Activated CD4-positive, alpha-beta T cell treated with anti-CD3 and anti-CD28 coated beads for 4 hours (primary cell): ENCODE measurements around the gene IFNLR1.

Experiments
- DNase-seq, 2 donors: peaks; one replicate each; pipeline ENCODE4 v3.0.0-alpha.2; 2020

Gene IFNLR1

GRCh38 chr1:24175033-24175755 is 11.9 kb downstream of the IFNLR1 start:
- DNase-seq = no peak

- DNase-seq = no peak
These were observed 13.2 kb downstream of the IFNLR1 start for GRCh38 chr1:24173638-24174575.

DNA sequence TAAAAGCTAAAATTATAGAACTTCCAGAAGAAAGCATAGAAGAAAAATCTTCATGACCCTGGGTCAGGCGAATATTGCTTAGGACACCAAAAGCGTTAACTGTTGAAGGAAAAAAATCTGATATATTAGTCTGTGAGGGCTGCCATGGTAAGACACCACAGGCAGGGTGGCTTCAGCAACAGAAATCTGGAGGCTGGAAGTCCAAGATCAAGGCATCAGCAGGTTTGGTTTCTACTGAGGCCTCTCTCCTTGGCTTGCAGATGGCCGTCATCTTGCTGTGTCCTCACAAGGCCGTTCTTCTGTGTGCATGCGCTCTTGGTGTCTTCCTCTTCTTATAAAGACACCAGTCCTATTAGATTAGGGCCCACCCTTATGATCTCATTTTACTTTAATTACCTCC is 14.5 kb downstream of the IFNLR1 start:
- DNase-seq = no peak

DNA sequence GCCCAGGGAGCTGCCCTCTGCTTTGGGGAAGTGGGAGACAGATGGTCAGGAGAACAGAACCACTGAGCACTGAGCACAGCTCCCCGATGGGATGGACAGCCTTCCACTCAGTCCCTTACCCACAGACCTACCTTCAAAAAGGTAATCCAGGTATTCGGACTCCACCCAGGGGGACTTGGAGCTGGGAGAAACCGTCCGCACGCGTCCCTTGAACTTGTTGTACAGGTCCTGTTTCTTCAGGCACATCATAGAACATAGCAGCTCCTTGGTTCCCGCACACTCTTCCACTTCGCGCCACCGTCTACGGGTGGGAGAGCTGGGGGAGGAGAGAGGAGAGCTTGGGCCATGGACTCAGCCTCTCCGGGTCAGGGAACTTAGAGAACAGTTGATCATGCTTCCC is 17.8 kb downstream of the IFNLR1 start:
- DNase-seq = no peak

- no peak for DNase-seq
These were observed 18.8 kb downstream of the IFNLR1 start for GRCh38 chr1:24168245-24168644.

GRCh38 chr1:24167008-24167407 is 20.1 kb downstream of the IFNLR1 start:
- DNase-seq = no peak

- no peak for DNase-seq
These were observed 21.6 kb downstream of the IFNLR1 start for GRCh38 chr1:24165500-24165899.

DNA sequence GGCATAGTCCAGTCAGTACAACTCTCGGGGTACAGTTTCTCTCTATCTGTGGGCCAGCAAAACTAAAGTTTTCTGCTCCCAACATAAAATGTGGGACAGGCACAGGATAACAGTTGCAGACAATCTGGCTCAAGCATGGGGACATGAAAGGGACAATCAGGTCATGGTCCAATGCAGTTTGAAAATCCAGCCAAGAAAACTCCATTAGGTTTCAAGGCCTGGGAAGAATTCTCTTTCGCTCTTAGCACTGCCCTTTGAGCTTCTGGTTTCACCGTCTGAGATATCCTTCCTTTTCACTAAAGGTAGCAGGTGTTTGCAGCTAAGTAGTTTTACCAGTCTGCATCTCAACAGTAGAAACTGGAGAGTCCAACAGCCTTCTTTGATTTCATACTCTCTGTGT is 23.1 kb downstream of the IFNLR1 start:
- no peak for DNase-seq

DNA sequence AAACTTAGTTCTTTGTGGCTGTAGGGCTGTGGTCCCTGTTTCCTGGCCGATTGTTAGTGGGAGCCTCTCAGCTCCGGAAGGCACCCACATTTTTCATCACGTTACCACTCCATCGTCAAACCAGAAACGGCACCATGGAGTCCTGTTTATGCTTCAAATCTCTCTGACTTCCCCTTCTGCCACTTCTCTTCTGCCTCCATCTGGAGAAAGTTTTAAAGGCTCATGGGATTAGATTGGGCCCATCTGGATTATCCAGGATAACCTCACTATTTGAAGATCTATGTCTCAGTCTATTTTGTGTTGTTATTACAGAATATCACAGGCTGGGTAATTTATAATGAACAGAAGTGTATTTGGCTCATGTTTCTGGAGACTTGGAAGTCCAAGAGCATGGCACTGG is 24.9 kb downstream of the IFNLR1 start:
- no peak for DNase-seq

DNA sequence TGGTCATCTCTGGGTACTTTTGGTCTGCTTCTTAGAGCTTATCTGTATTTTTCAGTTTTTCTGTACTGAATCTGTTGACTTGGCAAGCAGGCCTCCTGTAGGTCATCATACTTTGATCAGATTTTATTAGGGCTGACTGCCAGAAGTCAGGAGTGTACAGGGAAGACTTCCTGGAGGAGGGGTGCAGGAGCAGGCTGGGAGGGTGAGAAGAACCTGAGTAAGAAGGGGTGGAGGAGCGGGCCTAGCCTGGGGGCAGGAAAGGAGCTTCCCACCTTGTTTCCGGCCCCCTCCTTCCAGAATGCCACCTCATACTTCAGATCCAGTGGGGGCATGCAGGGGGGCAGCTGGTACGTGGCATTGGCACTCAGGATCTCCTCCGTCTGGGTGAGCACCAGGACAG is 25.8 kb downstream of the IFNLR1 start:
- DNase-seq = no peak

- no peak for DNase-seq
These were observed 27.7 kb downstream of the IFNLR1 start for GRCh38 chr1:24159366-24159765.

DNA sequence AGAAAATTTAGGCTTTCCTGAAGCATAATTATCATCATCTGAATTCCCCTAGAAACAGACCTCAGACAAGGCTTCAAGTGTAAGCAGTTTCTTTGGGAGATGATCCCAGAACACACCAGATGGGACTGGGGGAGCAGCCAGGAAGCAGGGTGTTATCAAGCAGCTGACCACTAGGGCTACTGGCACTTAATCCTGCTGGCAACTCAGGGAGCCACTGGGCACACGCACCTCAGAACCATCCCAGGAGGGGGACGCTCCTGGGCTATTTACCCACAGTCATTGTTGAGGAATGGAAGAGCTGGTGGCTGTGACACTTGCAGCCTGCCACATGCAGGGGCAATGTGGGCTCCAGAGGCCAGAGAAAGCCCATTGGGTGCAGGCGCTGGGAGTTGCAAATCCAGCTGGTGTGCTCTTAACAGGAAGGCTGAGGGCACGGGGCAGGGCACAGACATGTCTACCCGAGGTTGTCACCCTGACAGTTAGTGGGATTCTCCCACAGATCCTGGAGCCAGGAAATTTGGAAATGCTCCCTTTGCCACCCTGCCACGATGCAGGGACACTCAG is 29.1 kb downstream of the IFNLR1 start:
- DNase-seq = no peak

DNA sequence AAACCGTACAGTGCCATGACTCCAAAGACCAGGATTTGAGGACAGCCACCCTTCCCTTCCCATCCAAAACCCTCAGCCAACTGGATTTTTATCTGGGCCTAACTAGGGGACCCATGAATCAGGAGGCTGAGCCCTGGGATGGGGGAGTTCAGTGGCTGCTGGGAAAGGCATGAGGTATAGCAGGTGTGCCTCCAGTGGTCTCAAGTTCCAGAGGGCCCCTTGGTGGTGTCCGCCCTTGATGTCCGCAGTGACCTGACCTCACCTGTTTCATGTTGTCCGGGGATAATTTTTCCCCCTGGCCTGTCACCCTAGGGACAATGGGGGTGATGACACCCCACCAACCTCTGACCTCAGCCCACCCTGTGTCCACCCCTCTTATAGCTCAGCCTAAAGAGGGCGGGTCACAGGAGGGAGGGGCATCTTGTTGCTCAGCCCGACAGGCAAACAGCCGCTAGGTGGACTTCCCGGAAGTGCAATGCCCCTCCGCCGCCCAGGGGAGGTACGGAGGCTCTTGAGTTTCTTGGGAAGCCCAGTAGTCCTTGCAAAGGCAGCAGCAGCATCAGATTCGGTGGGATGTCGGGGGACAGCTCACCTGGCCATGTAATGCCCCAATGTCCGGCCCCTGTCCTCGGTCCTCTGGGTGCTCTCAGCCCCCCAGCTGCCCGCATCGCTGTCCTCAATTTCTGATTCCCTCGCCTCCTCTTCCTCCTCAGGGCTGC is 30.4 kb downstream of the IFNLR1 start:
- DNase-seq = no peak

- DNase-seq = no peak
These were observed 31.9 kb downstream of the IFNLR1 start for GRCh38 chr1:24155011-24155782.

GRCh38 chr1:24154215-24154614 is 32.9 kb downstream of the IFNLR1 start:
- DNase-seq = no peak

DNA sequence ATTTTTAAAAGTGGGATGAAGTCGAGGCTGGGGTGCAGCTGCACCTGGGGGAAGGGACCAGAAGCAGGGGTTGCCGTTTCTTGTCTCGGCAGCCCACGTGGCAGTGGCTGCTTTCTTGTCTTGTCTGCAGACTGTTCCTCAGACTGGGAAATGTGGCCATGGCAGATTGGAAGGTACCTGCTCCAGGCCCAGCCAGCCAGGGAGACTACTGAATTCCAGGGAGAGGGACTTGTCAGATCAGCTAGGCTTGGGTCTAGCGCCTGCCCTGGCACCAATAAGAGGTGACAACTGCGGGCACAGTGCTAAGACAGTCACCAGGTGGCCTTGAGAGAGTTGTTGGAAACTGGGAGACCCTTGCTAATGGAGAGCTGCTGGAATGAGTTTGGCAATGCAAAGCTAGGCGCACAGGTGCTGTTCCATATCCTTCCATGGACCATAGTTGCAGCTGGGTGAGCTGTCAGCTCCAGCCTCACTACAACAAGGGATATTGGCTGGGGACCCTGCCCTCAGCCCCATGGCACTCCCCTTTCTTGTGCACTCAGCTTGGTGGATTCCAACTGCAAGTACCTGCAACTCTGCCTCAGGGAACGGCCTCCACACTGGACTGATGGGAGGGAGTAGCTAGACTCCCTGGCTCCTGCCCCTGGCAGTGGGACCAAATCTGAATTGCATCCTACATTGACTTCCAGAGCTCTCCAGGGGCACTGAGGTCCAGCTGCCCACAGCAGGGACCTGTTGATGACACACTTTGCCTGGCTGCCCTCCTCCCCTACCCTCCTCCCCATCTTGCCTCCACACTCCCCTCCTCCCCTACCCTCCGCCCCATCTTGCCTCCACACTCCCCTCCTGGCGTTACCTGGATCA is 34.2 kb downstream of the IFNLR1 start:
- DNase-seq = no peak

DNA sequence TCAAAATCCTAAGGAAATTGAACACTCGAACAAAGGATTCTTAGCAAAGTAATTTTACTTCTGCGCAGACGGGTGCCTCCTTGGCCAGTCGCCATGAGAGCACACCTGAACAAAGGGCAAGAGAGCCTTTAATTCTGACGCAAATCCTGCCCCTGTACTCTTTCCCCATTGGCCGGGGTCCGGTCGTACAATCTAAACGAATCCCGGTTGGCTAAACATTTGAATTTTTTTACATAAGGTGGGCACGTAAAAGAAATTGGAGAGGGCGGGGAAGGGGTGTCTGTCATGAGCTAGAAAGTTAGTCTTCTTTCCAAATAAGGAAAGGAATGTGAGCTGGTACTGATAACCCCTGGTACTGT is 35.9 kb downstream of the IFNLR1 start:
- no peak for DNase-seq

DNA sequence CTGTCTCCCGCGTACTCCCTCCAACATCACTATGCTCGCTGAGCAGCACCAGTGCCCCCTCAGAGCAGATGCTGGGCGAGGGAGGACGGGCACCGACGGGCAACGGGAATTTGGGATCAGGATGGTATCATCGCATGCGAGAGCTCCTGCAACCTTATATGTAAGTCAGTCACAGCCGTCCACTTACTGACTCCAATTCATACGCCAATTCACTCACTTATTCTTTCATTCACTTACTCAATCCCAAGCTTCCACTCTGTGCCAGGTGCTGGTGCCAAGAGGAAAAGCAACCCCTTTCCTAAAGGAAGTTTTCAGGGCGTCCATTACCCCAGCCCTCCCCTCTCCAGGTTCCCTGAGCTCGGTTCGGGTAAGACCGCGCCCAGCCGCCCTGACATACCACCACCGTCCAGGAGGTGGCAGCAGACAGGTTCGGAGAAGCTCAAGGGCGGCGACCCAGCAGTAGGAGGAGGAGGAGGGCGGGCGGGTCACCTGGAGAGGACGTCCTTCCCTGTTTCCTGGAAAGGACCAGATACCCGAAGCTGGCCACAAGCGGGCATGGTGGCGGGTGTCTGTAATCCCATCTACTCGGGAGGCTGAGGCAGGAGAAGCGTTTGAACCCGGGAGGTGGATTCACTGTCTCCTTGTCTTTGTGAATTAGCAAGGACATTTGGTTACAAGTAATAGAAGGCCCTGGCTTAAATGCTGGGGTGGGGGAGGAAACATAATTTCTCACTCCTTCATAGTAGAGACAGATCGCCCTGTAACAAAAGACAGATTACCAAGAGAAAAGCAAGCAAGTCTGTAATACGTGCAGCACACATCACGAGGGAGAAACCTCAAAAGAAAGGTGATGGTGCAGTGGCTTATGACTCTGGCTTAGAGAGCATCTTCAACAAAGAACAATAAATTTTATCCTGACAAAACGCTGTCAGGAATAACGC is 36.6 kb downstream of the IFNLR1 start:
- peak; percentile 78 to 91 for DNase-seq

DNA sequence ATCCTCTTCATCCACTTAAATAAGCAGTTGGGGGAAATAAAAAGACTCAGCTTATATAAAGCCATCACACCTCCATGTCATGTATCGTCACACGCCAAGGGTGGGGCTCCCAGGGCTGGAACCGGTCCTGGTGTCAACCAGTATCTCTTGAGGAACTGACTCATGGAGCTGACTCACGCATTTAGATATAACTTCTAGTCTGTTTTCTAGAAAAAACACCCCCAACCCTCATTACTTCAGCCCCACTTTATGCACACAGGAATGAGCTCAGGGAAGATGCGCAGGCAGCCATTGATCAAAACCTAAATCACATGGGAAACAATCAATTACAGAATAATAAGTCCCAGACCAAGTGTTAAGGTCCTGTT is 37.2 kb downstream of the IFNLR1 start:
- peak; percentile 41 to 53 for DNase-seq

- DNase-seq = no peak
These were observed 39.3 kb downstream of the IFNLR1 start for GRCh38 chr1:24147816-24148215.
